Erythroblast (primary cell): ENCODE measurements around the gene HOXA7.
A peak's percentile ranks its signal among the peaks of the same experiment; 100 is the strongest.

Experiments used
- DNase-seq, 2 experiments: peaks; one replicate each; lab custom pipeline; 2025; lab: John Stamatoyannopoulos, UW
- GATA1 ChIP-seq: IDR thresholded peaks from 2 replicates; pipeline ENCODE4 v1.6.1; 2011; ENCODE audit warnings: low read depth, mild to moderate bottlenecking, control low read depth, low read length, moderate library complexity
- POLR2A ChIP-seq: IDR thresholded peaks from 2 replicates; pipeline ENCODE4 v1.6.1; 2011; ENCODE audit warnings: mild to moderate bottlenecking, low read length

Gene HOXA7

GRCh38 chr7:27198871-27199801 lies 42.7 kb upstream of the HOXA7 start:
- DNase-seq: peak in 1 of 2 experiments; percentile 17
- TF ChIP-seq GATA1 (no peak), POLR2A (no peak)

GRCh38 chr7:27198138-27198841 lies 41.8 kb upstream of the HOXA7 start:
- no peak for DNase-seq
- TF ChIP-seq GATA1 (no peak), POLR2A (no peak)

GRCh38 chr7:27197137-27198042 lies 40.9 kb upstream of the HOXA7 start:
- no peak for DNase-seq
- TF ChIP-seq GATA1: no peak
- no peak for TF ChIP-seq POLR2A

GRCh38 chr7:27196287-27196767 lies 39.9 kb upstream of the HOXA7 start:
- peak; percentile 74 to 89 for DNase-seq
- no peak for TF ChIP-seq POLR2A
- no peak for TF ChIP-seq GATA1

- TF ChIP-seq GATA1: no peak
- no peak for TF ChIP-seq POLR2A
- DNase-seq: no peak
Measured at GRCh38 chr7:27194686-27195379, 38.4 kb upstream of the HOXA7 start.

GRCh38 chr7:27194002-27194352 lies 37.5 kb upstream of the HOXA7 start:
- DNase-seq: no peak
- TF ChIP-seq GATA1 (no peak), POLR2A (no peak)

GRCh38 chr7:27193335-27194001 lies 37.0 kb upstream of the HOXA7 start:
- no peak for TF ChIP-seq POLR2A
- no peak for TF ChIP-seq GATA1
- DNase-seq: no peak

GRCh38 chr7:27192546-27193334 lies 36.3 kb upstream of the HOXA7 start:
- DNase-seq: no peak
- no peak for TF ChIP-seq POLR2A
- no peak for TF ChIP-seq GATA1

GRCh38 chr7:27191833-27192545 lies 35.5 kb upstream of the HOXA7 start:
- no peak for DNase-seq
- TF ChIP-seq POLR2A (no peak), GATA1 (no peak)

GRCh38 chr7:27191161-27191731 lies 34.8 kb upstream of the HOXA7 start:
- TF ChIP-seq GATA1 (no peak), POLR2A (no peak)
- DNase-seq: no peak

GRCh38 chr7:27189997-27190748 lies 33.7 kb upstream of the HOXA7 start:
- no peak for DNase-seq
- TF ChIP-seq GATA1 (no peak), POLR2A (no peak)
